SK-N-SH treated with all-trans-retinoic acid at 6 μM for 48 hours (cell line): ENCODE data around the gene JOSD2.

Source experiments
- ATAC-seq: fragments of 200-7000 bp; cut with Tn5 transposase; 3 replicates; pipeline ENCODE4 v1.9.1; 2020; ENCODE audit warnings: mild to moderate bottlenecking, moderate library complexity
- ARNTL ChIP-seq: fragments of 450-650 bp; formaldehyde crosslinking; IDR thresholded peaks from 2 replicates; pipeline ENCODE4 v1.5.0; 2020; ENCODE audit warnings: low read depth, mild to moderate bottlenecking, moderate library complexity, borderline replicate concordance
- BACH2 ChIP-seq: fragments of 250-450 bp; sonication (Bioruptor Pico); IDR thresholded peaks from 2 replicates; pipeline ENCODE4 v1.9.0; 2021; ENCODE audit warnings: mild to moderate bottlenecking, borderline replicate concordance
- CSDC2 ChIP-seq: fragments of 250-450 bp; sonication (Bioruptor Pico); IDR thresholded peaks from 2 replicates; pipeline ENCODE4 v1.5.0; 2020; ENCODE audit warnings: mild to moderate bottlenecking, moderate library complexity
- ESRRG ChIP-seq: fragments of 250-450 bp; sonication (Bioruptor Pico); IDR thresholded peaks from 2 replicates; pipeline ENCODE4 v1.6.1; 2021; ENCODE audit warnings: mild to moderate bottlenecking
- GLIS3 ChIP-seq: fragments of 250-450 bp; sonication (Bioruptor Pico); IDR thresholded peaks from 2 replicates; pipeline ENCODE4 v1.5.0; 2020; ENCODE audit warnings: mild to moderate bottlenecking, moderate library complexity
- ISL1 ChIP-seq: fragments of 250-450 bp; sonication (Bioruptor Pico); IDR thresholded peaks from 2 replicates; pipeline ENCODE4 v2.1.2; 2022; ENCODE audit warnings: mild to moderate bottlenecking, moderate library complexity
- OSR1 ChIP-seq: fragments of 250-450 bp; sonication (Bioruptor Pico); IDR thresholded peaks from 2 replicates; pipeline ENCODE4 v1.8.0; 2022; ENCODE audit warnings: moderate library complexity, mild to moderate bottlenecking, inconsistent platforms
- POU6F1 ChIP-seq: fragments of 250-450 bp; sonication (Bioruptor Pico); IDR thresholded peaks from 2 replicates; pipeline ENCODE4 v1.8.0; 2021; ENCODE audit warnings: low read depth, mild to moderate bottlenecking, moderate library complexity, borderline replicate concordance
- PPARA ChIP-seq: fragments of 250-450 bp; sonication (Bioruptor Pico); IDR thresholded peaks from 2 replicates; pipeline ENCODE4 v1.5.0; 2020; ENCODE audit warnings: mild to moderate bottlenecking, borderline replicate concordance
- RARB ChIP-seq: fragments of 250-450 bp; sonication (Bioruptor Pico); IDR thresholded peaks from 2 replicates; pipeline ENCODE4 v1.8.0; 2021; ENCODE audit warnings: mild to moderate bottlenecking, moderate library complexity
- SNAI2 ChIP-seq: fragments of 250-450 bp; sonication (Bioruptor Pico); IDR thresholded peaks from 2 replicates; pipeline ENCODE4 v1.5.0; 2020; ENCODE audit warnings: mild to moderate bottlenecking, moderate library complexity
- TCF4 ChIP-seq: fragments of 250-450 bp; sonication (Bioruptor Pico); IDR thresholded peaks from 2 replicates; pipeline ENCODE4 v1.8.0; 2021; ENCODE audit warnings: mild to moderate bottlenecking, moderate library complexity, borderline replicate concordance
- TOX ChIP-seq: fragments of 250-450 bp; sonication (Bioruptor Pico); IDR thresholded peaks from 2 replicates; pipeline ENCODE4 v1.8.0; 2021; ENCODE audit warnings: mild to moderate bottlenecking, moderate library complexity, borderline replicate concordance
- ZC3H10 ChIP-seq: fragments of 250-450 bp; sonication (Bioruptor Pico); IDR thresholded peaks from 2 replicates; pipeline ENCODE4 v1.5.1; 2021; ENCODE audit warnings: mild to moderate bottlenecking, moderate library complexity
- ZFP3 ChIP-seq: fragments of 250-450 bp; sonication (Bioruptor Pico); IDR thresholded peaks from 2 replicates; pipeline ENCODE4 v1.5.0; 2020; ENCODE audit warnings: mild to moderate bottlenecking, moderate library complexity
- ZFP30 ChIP-seq: fragments of 450-650 bp; formaldehyde crosslinking; IDR thresholded peaks from 2 replicates; pipeline ENCODE4 v1.5.0; 2022; ENCODE audit warnings: mild to moderate bottlenecking, moderate library complexity
- ZNF565 ChIP-seq: fragments of 450-650 bp; formaldehyde crosslinking; conservative IDR thresholded peaks from 2 replicates; pipeline ENCODE4 v1.5.0; 2020; ENCODE audit warnings: low read depth, mild to moderate bottlenecking, moderate library complexity
- ZNF70 ChIP-seq: fragments of 450-650 bp; formaldehyde crosslinking; IDR thresholded peaks from 2 replicates; pipeline ENCODE4 v1.5.0; 2020; ENCODE audit warnings: mild to moderate bottlenecking, moderate library complexity
- ZNF8 ChIP-seq: fragments of 450-650 bp; formaldehyde crosslinking; IDR thresholded peaks from 2 replicates; pipeline ENCODE4 v1.5.0; 2020; ENCODE audit warnings: mild to moderate bottlenecking, moderate library complexity
- TF ChIP-seq, protein P1 (sequence below): fragments of 250-450 bp; sonication (Bioruptor Pico); IDR thresholded peaks from 2 replicates; pipeline ENCODE4 v1.5.1; 2021; ENCODE audit warnings: mild to moderate bottlenecking, moderate library complexity
- TF ChIP-seq, protein P2 (sequence below): fragments of 250-450 bp; sonication (Bioruptor Pico); IDR thresholded peaks from 2 replicates; pipeline ENCODE4 v1.8.0; 2020; ENCODE audit warnings: mild to moderate bottlenecking, moderate library complexity, borderline replicate concordance
- TF ChIP-seq, protein P3 (sequence below): fragments of 250-450 bp; sonication (Bioruptor Pico); IDR thresholded peaks from 2 replicates; pipeline ENCODE4 v1.5.0; 2020; ENCODE audit warnings: mild to moderate bottlenecking, moderate library complexity
- TF ChIP-seq, protein P4 (sequence below): fragments of 250-450 bp; sonication (Bioruptor Pico); IDR thresholded peaks from 2 replicates; pipeline ENCODE4 v1.5.1; 2020; ENCODE audit warnings: low read depth, mild to moderate bottlenecking, moderate library complexity

The JOSD2 gene

GRCh38 chr19:50508843-50509190 lies 2.2 kb downstream of the JOSD2 start:
- ATAC-seq, result no peak
- TF ChIP-seq POU6F1 (no peak), PPARA (CRISPR knock-in tag) (no peak), SNAI2 (no peak), ZNF70 (no peak), ZFP30 (CRISPR knock-in tag) (no peak), GLIS3 (CRISPR knock-in tag) (no peak), RARB (no peak), BACH2 (CRISPR knock-in tag) (no peak)
- TF ChIP-seq, protein P1, sequence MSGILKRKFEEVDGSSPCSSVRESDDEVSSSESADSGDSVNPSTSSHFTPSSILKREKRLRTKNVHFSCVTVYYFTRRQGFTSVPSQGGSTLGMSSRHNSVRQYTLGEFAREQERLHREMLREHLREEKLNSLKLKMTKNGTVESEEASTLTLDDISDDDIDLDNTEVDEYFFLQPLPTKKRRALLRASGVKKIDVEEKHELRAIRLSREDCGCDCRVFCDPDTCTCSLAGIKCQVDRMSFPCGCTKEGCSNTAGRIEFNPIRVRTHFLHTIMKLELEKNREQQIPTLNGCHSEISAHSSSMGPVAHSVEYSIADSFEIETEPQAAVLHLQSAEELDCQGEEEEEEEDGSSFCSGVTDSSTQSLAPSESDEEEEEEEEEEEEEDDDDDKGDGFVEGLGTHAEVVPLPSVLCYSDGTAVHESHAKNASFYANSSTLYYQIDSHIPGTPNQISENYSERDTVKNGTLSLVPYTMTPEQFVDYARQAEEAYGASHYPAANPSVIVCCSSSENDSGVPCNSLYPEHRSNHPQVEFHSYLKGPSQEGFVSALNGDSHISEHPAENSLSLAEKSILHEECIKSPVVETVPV (CRISPR knock-in tag), result no peak

- ATAC-seq, result no peak
- no peak for TF ChIP-seq OSR1 (CRISPR knock-in tag)
- no peak for TF ChIP-seq TCF4 (CRISPR knock-in tag)
- TF ChIP-seq ZFP3 (CRISPR knock-in tag), result no peak
- TF ChIP-seq CSDC2, result no peak
- TF ChIP-seq SNAI2, result no peak
- no peak for TF ChIP-seq ISL1 (CRISPR knock-in tag)
- no peak for TF ChIP-seq RARB
- TF ChIP-seq ESRRG (CRISPR knock-in tag), result no peak
- no peak for TF ChIP-seq ZNF565 (CRISPR knock-in tag)
Observed at GRCh38 chr19:50507376-50507775, 3.6 kb downstream of the JOSD2 start.

DNA sequence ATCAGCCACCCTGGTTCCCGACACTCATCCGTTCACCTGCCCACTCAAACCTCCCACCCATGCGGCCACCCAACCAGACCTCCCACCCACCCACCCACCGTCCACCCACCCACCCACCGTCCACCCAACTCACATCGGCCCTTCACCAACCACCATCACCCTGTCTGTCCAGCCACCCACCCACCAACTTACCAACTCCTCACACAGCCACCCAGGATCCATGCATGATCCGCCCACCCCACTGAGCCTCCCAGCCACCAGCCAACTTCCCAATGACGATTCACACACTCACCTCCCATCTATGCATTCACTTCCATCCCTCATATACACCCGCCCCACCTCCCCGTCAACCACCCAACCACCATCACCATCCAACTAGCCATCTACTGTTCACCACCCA lies 4.3 kb downstream of the JOSD2 start:
- TF ChIP-seq ZFP30 (CRISPR knock-in tag), result no peak
- TF ChIP-seq TOX (CRISPR knock-in tag), result no peak
- TF ChIP-seq, protein P2, sequence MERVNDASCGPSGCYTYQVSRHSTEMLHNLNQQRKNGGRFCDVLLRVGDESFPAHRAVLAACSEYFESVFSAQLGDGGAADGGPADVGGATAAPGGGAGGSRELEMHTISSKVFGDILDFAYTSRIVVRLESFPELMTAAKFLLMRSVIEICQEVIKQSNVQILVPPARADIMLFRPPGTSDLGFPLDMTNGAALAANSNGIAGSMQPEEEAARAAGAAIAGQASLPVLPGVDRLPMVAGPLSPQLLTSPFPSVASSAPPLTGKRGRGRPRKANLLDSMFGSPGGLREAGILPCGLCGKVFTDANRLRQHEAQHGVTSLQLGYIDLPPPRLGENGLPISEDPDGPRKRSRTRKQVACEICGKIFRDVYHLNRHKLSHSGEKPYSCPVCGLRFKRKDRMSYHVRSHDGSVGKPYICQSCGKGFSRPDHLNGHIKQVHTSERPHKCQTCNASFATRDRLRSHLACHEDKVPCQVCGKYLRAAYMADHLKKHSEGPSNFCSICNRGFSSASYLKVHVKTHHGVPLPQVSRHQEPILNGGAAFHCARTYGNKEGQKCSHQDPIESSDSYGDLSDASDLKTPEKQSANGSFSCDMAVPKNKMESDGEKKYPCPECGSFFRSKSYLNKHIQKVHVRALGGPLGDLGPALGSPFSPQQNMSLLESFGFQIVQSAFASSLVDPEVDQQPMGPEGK (CRISPR knock-in tag), result no peak
- TF ChIP-seq ISL1 (CRISPR knock-in tag), result no peak
- TF ChIP-seq, protein P3, sequence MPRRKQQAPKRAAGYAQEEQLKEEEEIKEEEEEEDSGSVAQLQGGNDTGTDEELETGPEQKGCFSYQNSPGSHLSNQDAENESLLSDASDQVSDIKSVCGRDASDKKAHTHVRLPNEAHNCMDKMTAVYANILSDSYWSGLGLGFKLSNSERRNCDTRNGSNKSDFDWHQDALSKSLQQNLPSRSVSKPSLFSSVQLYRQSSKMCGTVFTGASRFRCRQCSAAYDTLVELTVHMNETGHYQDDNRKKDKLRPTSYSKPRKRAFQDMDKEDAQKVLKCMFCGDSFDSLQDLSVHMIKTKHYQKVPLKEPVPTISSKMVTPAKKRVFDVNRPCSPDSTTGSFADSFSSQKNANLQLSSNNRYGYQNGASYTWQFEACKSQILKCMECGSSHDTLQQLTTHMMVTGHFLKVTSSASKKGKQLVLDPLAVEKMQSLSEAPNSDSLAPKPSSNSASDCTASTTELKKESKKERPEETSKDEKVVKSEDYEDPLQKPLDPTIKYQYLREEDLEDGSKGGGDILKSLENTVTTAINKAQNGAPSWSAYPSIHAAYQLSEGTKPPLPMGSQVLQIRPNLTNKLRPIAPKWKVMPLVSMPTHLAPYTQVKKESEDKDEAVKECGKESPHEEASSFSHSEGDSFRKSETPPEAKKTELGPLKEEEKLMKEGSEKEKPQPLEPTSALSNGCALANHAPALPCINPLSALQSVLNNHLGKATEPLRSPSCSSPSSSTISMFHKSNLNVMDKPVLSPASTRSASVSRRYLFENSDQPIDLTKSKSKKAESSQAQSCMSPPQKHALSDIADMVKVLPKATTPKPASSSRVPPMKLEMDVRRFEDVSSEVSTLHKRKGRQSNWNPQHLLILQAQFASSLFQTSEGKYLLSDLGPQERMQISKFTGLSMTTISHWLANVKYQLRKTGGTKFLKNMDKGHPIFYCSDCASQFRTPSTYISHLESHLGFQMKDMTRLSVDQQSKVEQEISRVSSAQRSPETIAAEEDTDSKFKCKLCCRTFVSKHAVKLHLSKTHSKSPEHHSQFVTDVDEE (CRISPR knock-in tag), result no peak
- TF ChIP-seq ZNF70, result no peak
- no peak for TF ChIP-seq ZNF8 (CRISPR knock-in tag)
- no peak for TF ChIP-seq POU6F1
- TF ChIP-seq ZFP3 (CRISPR knock-in tag), result no peak
- TF ChIP-seq ZNF565 (CRISPR knock-in tag), result no peak
- TF ChIP-seq ARNTL (CRISPR knock-in tag), result no peak
- no peak for TF ChIP-seq ZC3H10 (CRISPR knock-in tag)
- TF ChIP-seq RARB, result no peak
- no peak for TF ChIP-seq GLIS3 (CRISPR knock-in tag)
- no peak for TF ChIP-seq TCF4 (CRISPR knock-in tag)
- TF ChIP-seq, protein P4, sequence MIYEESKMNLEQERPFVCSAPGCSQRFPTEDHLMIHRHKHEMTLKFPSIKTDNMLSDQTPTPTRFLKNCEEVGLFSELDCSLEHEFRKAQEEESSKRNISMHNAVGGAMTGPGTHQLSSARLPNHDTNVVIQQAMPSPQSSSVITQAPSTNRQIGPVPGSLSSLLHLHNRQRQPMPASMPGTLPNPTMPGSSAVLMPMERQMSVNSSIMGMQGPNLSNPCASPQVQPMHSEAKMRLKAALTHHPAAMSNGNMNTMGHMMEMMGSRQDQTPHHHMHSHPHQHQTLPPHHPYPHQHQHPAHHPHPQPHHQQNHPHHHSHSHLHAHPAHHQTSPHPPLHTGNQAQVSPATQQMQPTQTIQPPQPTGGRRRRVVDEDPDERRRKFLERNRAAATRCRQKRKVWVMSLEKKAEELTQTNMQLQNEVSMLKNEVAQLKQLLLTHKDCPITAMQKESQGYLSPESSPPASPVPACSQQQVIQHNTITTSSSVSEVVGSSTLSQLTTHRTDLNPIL (CRISPR knock-in tag), result no peak
- TF ChIP-seq PPARA (CRISPR knock-in tag), result no peak
- TF ChIP-seq, protein P1 (CRISPR knock-in tag), result no peak
- no peak for ATAC-seq
